GF-D8 (cell line): ENCODE results near the gene ACKR1.

Source experiments
- DNase-seq: peaks from one replicate; lab custom pipeline; 2025; lab: John Stamatoyannopoulos, UW

ACKR1 gene

DNA sequence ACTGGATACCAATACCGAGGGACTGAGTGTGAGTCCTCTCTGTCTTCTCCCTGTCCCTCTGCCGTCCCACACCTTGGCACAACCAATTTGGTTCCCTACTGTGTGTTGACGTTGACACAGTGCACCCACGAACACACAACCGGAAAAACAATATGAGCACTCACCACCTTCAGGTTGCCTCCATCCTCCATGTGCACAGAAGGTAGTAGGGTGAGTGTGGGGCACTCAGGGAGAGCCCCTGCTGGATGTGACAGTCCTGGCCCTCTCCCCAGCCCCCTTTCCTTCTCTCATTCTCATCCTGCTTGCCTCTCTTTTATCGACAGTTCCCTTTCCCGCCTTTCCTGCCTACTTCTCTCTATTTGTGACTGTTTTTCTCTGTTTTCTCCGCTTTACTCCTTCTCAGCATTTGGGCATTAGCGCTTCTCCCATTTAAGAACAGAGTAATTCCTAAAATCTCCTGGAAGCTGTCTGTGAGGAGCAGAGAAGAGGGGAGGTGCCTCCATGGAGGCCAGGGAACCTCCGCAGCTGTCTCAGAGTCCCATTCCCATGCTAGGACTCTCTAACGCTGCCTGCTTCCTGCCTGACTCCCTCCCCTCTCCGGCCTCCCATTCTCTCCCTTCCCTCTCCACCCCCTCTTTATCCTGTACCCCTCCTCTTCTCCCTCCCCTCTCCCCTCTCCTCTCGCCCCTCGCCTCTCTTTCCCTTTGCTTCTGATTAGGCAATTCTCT is 16.9 kb upstream of the ACKR1 start:
- DNase-seq: no peak

DNA sequence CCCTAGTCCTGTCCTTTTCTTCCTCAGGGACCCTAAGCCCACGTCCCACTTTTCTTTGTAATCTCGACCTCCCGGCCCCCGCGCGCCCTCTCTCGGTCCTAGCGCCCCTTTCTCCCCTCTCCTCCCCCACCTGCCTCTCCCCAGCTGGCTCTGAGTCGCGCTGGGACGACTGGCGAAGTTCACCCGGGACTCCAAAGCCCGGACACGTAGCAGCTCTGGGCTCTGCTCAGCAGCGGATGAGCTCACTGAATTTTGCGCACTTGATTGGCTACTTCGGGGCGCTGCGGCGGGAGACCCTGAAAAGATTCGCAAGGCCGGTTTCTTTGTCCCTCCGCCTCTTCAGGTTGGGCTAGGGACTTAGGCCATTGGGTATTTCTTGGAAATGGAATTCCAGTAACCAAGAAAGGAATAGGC is 16.3 kb upstream of the ACKR1 start:
- DNase-seq: no peak

DNA sequence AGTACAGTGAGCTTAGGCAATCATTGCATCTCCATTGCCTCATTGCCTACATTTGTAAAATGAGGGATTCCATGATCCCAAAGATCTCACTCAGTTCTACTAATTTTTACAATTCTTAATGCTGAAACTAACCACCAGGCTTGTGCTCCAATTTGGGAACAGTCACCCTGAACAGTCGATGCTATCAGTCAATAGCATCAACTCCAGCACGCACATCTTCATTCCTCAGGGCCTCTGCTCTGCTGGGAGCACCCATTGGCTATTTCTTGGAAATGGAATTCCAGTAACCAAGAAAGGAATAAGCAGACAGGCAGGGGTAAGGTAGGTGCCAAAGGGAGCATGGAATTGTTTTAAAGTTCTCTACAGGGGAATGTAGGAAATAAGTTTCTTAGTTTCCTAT is 14.2 kb upstream of the ACKR1 start:
- DNase-seq: no peak

DNA sequence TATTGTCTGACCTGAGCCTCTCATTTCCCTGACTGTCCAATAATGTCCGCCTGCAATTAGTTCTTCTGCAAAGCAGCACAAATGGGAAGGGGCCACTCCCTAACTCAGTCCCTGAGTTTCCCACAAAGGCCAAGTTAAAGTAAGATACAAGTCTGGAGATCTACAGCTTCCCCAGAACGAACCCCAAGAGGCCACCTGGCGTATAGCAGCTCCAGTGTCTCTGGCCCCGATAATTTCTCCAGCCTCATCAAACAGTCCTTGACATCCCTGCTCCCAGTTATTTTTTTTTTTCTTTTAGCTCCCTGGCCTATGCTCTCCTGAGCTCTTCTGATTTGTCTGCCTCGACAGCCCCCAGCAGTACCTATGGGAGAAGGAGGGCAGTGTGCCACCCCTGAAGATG is 8.1 kb upstream of the ACKR1 start:
- DNase-seq: no peak

DNA sequence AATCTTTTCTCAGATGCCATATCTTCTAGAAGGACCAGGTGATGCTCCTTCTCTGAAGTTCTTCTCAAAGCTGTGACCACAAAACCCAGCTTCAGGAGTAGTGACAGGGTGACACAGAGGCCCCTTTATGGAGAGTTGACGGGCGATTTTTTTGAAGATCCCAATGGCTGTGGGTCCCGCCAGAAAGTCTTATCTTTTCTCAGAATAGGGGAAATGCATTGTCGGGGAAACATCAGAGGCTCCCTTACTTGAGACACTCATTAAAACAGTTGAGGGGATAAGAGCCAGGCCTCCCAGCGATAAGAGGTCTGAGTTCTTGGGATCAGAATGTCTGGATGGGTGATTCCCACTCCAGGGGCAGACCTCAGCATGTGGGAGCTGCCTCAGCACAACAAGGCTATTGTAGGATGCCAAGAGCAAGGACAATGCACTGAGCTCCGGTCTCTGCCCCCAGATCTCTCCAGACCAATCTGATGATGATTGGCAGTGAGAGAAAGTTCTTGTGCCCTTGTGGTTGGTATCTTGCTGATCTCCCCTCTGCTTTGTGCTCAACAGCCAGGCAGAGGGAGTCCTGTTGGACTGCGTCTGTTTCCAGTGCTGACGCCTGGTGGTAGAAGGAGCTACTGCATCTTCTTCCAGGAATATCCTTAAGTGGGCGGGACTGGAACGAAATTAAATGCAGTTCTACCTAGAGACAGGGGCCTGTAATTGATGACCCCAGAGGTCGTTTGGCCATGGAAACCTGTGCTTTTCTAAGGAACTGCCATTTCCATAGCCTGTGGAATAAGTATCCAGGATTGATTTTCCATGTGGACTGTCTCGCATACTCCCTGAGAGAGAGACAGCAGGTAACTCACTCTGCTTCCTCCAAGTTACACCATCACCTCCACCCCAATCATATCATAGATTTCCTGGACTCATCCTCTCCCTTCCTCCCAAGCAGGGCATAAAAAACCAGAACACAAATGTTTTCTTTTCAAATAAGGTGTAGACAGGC is 6.8 kb upstream of the ACKR1 start:
- no peak for DNase-seq

DNA sequence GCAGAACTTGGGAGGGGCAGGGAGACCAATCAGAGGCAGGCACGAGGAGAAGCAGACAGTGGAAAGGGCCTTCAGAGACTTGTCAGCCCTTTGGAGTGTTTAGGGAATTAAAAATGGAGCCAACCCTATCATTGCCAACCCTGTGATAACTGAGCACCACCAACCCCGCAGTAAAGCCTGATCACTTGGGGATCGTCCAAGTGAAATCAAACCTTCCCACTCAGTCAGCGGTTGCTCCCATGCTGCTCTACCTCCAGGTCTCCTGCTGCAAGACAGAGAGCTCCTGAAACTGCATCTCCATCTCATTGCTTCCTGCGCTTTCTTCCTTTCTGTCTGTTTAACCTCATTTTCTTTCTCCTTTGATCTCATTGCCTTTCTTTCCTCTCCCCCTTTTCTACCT is 4.8 kb upstream of the ACKR1 start:
- DNase-seq: no peak

DNA sequence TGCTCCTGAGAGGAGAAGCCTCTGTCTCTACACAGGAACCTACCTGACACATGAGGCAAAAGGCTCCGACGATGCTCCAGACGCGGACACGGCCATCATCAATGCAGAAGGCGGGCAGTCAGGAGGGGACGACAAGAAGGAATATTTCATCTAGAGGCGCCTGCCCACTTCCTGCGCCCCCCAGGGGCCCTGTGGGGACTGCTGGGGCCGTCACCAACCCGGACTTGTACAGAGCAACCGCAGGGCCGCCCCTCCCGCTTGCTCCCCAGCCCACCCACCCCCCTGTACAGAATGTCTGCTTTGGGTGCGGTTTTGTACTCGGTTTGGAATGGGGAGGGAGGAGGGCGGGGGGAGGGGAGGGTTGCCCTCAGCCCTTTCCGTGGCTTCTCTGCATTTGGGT is 3.9 kb upstream of the ACKR1 start:
- DNase-seq: no peak

DNA sequence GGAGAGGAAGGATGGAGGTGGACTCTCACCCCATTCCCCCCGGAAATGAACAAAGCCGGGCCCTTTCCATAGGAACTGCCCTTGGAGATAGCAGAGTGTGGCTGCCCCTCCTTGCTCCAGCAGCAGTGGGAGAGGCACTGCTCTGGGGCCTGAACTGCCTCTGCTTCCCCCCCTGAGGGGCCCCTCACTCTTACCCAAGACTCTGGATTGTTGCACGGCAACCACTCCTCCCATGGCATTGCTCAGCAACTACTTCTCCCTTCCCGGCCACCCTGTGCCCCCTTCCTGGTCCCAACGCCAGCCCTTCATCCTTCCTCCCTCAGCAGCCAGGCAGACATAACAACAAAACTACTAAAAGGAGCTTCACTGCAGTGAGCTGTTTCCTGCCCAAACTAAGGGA is 3.0 kb upstream of the ACKR1 start:
- DNase-seq: no peak

DNA sequence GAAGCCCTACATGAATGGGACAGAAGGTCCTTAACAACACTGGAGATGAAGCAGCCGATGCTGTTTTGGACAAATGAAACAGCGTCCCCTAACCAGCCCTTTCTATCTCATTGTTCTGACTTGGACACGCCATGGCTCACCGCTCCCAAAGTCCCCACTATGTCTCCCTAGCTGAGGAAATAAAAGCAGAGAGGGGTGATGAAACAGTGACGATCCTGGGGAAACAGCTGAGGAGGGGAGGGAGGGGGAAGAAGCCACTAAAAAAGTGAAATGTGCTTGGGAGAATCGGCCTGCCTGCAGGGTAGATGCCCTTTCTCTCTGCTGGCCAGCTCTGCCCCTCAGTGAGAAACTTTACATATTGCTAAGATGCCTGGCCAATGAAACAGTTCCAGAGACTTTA is 1.1 kb upstream of the ACKR1 start:
- DNase-seq: no peak

DNA sequence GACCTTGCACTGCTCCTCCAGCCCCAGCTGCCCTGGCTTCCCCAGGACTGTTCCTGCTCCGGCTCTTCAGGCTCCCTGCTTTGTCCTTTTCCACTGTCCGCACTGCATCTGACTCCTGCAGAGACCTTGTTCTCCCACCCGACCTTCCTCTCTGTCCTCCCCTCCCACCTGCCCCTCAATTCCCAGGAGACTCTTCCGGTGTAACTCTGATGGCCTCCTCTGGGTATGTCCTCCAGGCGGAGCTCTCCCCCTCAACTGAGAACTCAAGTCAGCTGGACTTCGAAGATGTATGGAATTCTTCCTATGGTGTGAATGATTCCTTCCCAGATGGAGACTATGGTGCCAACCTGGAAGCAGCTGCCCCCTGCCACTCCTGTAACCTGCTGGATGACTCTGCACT is 550 bp downstream of the ACKR1 start:
- DNase-seq: no peak

DNA sequence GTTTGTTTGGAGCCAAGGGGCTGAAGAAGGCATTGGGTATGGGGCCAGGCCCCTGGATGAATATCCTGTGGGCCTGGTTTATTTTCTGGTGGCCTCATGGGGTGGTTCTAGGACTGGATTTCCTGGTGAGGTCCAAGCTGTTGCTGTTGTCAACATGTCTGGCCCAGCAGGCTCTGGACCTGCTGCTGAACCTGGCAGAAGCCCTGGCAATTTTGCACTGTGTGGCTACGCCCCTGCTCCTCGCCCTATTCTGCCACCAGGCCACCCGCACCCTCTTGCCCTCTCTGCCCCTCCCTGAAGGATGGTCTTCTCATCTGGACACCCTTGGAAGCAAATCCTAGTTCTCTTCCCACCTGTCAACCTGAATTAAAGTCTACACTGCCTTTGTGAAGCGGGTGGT is 1.4 kb downstream of the ACKR1 start:
- DNase-seq: no peak

DNA sequence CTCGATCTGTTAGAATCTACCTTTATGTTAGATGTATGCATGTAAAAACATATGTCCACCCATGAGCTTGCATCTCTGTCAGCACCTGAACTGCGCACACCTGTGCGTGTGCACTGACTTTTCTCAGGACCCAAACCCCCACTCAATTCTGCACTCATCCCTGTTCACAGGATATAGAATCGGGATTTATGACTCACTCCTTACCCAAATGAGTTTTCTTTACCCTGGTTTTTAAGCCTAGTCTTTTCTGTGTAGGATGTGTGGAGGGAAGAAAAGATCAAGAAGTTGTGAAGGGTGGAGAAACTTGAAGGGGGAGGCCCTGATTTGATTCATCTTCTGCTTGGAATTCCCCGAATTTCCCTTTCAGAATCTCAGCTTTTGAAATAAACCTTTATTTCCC is 2.4 kb downstream of the ACKR1 start:
- no peak for DNase-seq

DNA sequence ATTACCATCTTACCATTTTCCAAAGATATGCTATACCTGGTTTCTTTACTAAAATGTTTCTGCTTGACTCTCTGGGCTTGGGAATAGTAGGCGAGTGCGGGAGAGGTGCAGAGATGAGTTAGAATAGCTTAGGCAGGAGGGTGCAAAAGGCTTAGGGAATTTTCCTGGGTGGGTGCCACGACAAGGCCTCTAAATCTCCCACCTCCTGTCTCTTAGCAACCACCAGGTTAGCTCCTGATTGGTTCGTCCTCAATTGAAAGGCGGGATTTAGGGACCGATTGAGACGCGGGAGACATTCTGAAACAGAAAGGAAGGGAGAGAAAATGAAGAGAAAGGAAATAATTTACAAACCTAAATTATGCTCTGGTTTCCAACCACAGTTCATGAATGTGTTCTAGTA is 3.1 kb downstream of the ACKR1 start:
- no peak for DNase-seq

DNA sequence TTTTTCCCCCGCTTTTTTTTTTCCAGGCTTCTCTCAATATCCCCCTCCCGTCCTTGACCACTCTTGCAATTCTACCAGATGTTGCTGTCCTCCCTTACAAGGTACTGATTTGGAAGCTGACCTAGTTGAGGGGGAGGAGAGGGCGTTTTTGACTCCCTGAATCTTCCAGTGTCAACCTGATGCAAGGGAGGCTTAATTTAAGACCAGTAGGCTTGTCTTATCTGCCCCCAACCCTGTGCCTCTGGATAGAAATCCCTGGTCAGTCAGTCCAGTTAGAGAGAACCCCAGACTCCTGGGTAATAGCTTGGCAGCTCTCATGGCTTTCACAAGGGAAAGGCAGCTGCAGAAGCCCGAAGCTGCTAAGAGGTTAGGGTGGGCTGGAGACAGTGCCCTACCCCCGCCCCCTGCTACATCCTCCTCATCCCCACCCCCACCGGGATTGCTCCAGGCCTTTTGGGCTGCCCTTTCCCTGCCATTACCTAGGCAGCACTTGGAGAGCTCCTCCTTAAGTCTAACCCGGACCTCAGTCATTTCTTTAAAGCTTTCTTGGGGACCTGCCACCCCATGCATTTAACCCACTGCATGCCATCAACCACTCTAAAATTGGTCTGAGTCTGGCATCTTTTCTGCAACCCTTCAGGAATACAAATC is 3.6 kb downstream of the ACKR1 start:
- no peak for DNase-seq

DNA sequence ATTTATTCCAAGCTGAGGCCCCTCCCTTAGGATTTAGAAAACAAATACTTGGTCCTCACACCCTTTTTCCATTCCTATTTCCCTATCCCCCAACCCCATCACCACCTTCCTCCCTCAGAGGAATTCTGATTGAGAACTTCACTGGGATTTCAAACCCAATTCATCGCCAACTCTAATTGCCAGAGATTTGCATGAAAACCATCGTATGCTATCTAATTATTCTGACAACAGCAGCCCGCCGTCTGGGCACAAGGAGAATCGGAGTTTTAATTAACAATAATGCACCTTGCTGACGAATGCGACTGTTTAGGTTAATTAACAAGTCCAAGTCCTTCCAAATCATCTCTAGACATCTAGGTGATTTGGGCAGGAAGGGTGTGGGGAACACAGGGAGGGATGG is 4.4 kb downstream of the ACKR1 start:
- DNase-seq: no peak

DNA sequence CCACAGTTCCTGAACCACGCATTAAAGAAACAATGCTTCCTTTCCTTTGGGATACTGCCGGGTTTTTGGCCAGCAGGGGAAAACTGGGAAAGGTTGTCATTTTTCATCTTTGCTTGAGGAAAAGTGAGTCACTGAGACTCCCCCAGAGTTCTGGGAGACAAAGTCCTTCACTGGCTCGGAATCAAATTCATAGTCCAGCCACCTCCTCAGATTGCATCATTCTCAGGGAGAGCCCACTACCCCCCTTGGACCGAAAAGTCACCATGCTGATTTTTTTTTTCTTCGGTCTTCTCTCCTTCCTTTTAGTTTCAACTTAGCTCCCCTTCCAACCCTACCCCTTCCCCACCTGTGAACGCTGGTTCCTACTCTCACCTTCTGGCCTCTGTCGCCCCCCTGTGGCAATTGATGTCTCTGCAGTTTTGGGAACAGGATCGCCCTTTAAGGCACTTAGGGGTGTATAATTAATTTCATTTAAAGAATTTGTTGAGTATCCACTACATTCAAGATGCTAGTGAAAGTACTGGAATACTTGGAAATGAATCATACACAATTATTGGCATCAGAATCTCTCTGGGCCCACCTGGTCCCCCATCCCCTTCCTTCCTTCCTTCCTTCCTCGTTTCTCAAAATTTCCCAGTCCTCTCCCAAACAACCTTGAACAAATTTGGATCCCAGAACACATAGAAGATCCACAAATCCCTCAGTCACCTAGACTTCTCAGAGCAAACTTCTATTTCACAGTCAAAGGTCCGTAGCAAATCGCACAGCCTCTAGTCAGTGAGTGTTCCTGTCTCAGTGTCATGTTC is 6.9 kb downstream of the ACKR1 start:
- no peak for DNase-seq

DNA sequence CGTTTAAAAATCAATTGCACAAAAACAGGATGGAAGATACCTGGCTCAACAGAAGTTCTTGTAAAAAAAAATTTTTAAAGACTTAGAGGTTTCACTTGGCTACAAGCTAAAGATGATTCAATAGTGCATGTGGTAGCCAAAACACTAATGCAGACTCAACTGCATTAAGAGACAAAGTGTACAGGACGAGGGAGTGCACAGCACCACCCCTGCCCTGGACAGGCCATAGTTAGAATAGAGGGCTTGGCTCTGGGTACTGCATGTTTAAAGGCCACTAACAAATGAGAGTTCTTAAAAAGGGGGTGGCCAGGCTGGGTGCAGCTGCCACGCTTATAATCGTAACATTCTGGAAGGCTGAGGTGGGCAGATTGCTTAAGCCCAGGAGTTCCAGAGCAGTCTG is 7.9 kb downstream of the ACKR1 start:
- no peak for DNase-seq

DNA sequence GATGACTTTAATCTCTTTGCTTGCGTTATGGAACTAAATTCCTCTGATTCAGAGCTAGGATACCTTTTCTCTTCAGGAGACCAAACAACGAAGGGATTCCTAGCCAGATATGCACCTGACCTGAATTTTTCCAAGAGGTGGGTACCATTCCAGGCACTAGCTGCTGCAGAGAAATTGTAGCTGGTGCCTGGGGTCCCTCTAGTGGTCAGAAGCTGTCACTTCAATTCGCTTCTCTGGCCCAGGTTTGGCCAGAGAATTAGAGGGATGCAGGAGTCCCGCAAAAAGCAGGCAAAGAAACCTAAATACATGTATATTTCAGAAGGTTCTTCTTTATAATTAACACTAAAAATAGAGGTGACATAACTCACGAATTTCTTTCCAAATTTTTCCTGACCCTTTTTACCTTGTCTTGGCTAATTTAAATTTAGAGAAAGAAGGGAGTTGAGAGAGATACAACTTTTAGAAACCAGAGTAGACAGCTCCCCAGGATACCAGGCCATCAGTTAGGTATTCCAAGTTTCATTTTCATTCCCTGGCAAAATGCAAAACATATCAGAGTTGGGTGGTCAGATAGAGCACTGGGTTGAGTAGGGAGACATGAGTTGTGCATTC is 9.6 kb downstream of the ACKR1 start:
- no peak for DNase-seq

DNA sequence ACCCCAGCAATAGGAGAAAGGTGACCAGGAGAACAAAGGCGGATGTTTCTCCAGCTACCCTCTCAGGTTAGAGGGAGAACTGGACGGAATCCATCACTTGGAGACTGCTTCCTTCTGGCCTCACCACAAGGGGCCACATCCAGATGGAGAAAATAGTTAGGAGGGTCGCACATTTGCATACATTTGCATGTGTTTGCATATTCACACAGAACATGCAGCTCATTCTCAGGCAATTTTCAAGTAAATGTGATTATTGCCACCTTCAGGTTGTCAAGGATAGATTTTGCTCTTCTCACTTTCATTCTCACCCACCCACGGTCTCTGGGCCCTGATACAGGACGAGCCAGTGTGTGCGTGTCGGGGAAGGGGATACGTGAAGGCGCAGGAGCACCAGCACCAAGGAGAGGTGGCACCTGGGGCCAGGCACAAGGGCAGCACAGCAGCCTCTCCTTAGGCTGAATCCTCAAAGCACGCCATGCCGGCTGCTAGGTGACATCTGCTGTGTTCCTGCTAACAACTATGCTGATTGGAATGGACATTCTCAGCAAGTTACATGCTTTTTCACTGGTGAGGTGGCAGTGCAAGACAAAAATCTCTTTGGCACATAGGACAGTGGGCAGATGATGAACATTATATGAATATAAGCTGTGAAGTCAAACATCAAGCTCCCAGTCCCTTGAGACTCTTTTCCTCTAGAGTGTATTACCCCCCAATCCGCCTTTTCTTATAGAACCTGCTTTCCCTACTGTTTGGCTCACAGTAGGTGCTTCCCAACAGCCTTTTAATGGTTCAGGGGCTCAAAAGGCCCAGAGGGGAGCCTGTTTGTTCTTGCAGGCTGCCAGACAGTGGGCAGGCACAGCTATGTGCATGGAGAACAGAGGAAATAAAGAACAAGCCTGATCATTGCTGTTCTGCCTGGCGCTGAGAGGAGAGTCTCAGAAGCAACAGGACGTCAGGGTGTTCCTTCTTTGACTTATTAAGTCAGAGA is 14.3 kb downstream of the ACKR1 start:
- DNase-seq: no peak
